H1 (cell line): Measurements from ENCODE around the gene TMEM250.

Source experiments
- ASH2L ChIP-seq: fragments of 200-600, 300-600 bp; sonication (generic); IDR thresholded peaks from one replicate; pipeline ENCODE4 v1.7.1; 2017; ENCODE audit warnings: low read length
- BCL11A ChIP-seq, 2 experiments: IDR thresholded peaks; one replicate each; pipeline ENCODE4 v1.6.1; 2011; ENCODE audit warnings: low read depth in 2 of 2, low read length in 2 of 2, mild to moderate bottlenecking in 2 of 2
- EP300 ChIP-seq, 2 experiments: IDR thresholded peaks; 1 replicate in 1 of 2; 2 replicates in 1 of 2; pipeline ENCODE4 v1.6.1; 2011 to 2012; ENCODE audit warnings: low read depth in 2 of 2, low read length in 2 of 2, mild to moderate bottlenecking in 2 of 2, borderline replicate concordance in 1 of 2, inconsistent platforms in 1 of 2, moderate library complexity in 1 of 2
- EZH2 ChIP-seq: fragments of 200-600 bp; sonication (generic); IDR thresholded peaks from 2 replicates; pipeline ENCODE4 v1.7.1; 2012; ENCODE audit warnings: low read depth, mild to moderate bottlenecking, moderate library complexity, low read length, inconsistent platforms; ENCODE audit not compliant: severe bottlenecking
- GTF2F1 ChIP-seq: IDR thresholded peaks from 2 replicates; pipeline ENCODE4 v1.6.1; 2012; ENCODE audit warnings: low read depth, low read length, improper control_type of control experiment, borderline replicate concordance
- POLR2A ChIP-seq, 2 experiments: IDR thresholded peaks; 1 replicate in 1 of 2; 2 replicates in 1 of 2; pipeline ENCODE4 v1.6.1; 2011; ENCODE audit warnings: low read depth in 2 of 2, low read length in 2 of 2, mild to moderate bottlenecking in 2 of 2; ENCODE audit errors: control extremely low read depth in 1 of 2
- POLR2AphosphoS5 ChIP-seq: IDR thresholded peaks from 2 replicates; pipeline ENCODE4 v1.6.1; 2011; ENCODE audit warnings: low read depth, low read length
- SIX5 ChIP-seq: IDR thresholded peaks from 2 replicates; pipeline ENCODE4 v1.6.1; 2011; ENCODE audit warnings: mild to moderate bottlenecking, low read depth, low read length
- TBP ChIP-seq: IDR thresholded peaks from 2 replicates; pipeline ENCODE4 v1.6.1; 2011; ENCODE audit warnings: low read depth, low read length, improper control_type of control experiment
- TF ChIP-seq, protein P1 (sequence below), 3 experiments: IDR thresholded peaks; 1 replicate in 2 of 3; 2 replicates in 1 of 3; pipeline versions ENCODE4 v1.5.1 to v1.6.1; 2011; ENCODE audit warnings: low read length in 3 of 3, mild to moderate bottlenecking in 3 of 3, inconsistent platforms in 2 of 3, low read depth in 1 of 3, moderate library complexity in 1 of 3; ENCODE audit not compliant: insufficient read depth in 1 of 3; ENCODE audit errors: control extremely low read depth in 1 of 3

- no peak for TF ChIP-seq EP300 (IDR thresholded peaks at IDR 0.05; ENCODE audit: borderline replicate concordance in 1 of 2, low read depth in 2 of 2, low read length in 2 of 2)
- TF ChIP-seq, protein P1, sequence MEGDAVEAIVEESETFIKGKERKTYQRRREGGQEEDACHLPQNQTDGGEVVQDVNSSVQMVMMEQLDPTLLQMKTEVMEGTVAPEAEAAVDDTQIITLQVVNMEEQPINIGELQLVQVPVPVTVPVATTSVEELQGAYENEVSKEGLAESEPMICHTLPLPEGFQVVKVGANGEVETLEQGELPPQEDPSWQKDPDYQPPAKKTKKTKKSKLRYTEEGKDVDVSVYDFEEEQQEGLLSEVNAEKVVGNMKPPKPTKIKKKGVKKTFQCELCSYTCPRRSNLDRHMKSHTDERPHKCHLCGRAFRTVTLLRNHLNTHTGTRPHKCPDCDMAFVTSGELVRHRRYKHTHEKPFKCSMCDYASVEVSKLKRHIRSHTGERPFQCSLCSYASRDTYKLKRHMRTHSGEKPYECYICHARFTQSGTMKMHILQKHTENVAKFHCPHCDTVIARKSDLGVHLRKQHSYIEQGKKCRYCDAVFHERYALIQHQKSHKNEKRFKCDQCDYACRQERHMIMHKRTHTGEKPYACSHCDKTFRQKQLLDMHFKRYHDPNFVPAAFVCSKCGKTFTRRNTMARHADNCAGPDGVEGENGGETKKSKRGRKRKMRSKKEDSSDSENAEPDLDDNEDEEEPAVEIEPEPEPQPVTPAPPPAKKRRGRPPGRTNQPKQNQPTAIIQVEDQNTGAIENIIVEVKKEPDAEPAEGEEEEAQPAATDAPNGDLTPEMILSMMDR (IDR thresholded peaks at IDR 0.05; ENCODE audit: control extremely low read depth in 1 of 3, insufficient read depth in 1 of 3, low read depth in 1 of 3, low read length in 3 of 3): no peak
- TF ChIP-seq GTF2F1: no peak
- TF ChIP-seq POLR2AphosphoS5: no peak
- TF ChIP-seq ASH2L: no peak
- no peak for TF ChIP-seq POLR2A (IDR thresholded peaks at IDR 0.05; ENCODE audit: control extremely low read depth in 1 of 2, low read depth in 2 of 2, low read length in 2 of 2)
- TF ChIP-seq EZH2: no peak
- no peak for TF ChIP-seq SIX5
- TF ChIP-seq BCL11A (IDR thresholded peaks at IDR 0.05; ENCODE audit: low read depth in 2 of 2, low read length in 2 of 2): no peak
- no peak for TF ChIP-seq TBP
Measured at GRCh38 chr9:136078024-136078423, 40.7 kb downstream of the TMEM250 start.
